HepG2 (cell line): ENCODE measurements around the gene DAPK1. TPM values are rescaled to one million over a fixed set of nuclear protein-coding genes. Genes with fewer than 3 reads are reported as not detected.
A peak's percentile ranks its signal among the peaks of the same experiment; 100 is the strongest.

Source experiments
- BRD4 ChIP-seq: sonication (generic); formaldehyde crosslinking; IDR thresholded peaks from 2 replicates; pipeline ENCODE4 v1.4.0; 2020; ENCODE audit warnings: missing genetic modification reagents
- CHCHD3 ChIP-seq: sonication (generic); formaldehyde crosslinking; IDR thresholded peaks from 2 replicates; pipeline ENCODE4 v1.8.0; 2022; ENCODE audit warnings: mild to moderate bottlenecking, missing genetic modification reagents, moderate library complexity
- DR1 ChIP-seq: sonication (generic); formaldehyde crosslinking; IDR thresholded peaks from 2 replicates; pipeline ENCODE4 v1.8.0; 2021; ENCODE audit warnings: mild to moderate bottlenecking, missing genetic modification reagents, inconsistent platforms
- GLI4 ChIP-seq: sonication (generic); formaldehyde crosslinking; IDR thresholded peaks from 2 replicates; pipeline ENCODE4 v1.5.1; 2020; ENCODE audit warnings: missing genetic modification reagents, mild to moderate bottlenecking, moderate library complexity, borderline replicate concordance
- KMT2A ChIP-seq: sonication (generic); formaldehyde crosslinking; IDR thresholded peaks from 2 replicates; pipeline ENCODE4 v1.4.0; 2020; ENCODE audit warnings: missing genetic modification reagents
- MNT ChIP-seq: fragments of 450-650 bp; IDR thresholded peaks from 2 replicates; pipeline ENCODE4 v1.6.1; 2016
- PCBP1 ChIP-seq: fragments of 200-400 bp; formaldehyde crosslinking; IDR thresholded peaks from 2 replicates; pipeline ENCODE4 v1.6.1; 2017; ENCODE audit warnings: mild to moderate bottlenecking, low read depth, low read length, borderline replicate concordance
- PLRG1 ChIP-seq: fragments of 450-650 bp; conservative IDR thresholded peaks from 2 replicates; pipeline ENCODE4 v1.6.1; 2016
- RBFOX2 ChIP-seq: fragments of 200-400 bp; formaldehyde crosslinking; IDR thresholded peaks from 2 replicates; pipeline ENCODE4 v1.6.1; 2017; ENCODE audit warnings: low read depth, mild to moderate bottlenecking, low read length
- REL ChIP-seq: sonication (generic); formaldehyde crosslinking; conservative IDR thresholded peaks from 2 replicates; pipeline ENCODE4 v1.8.0; 2022; ENCODE audit warnings: mild to moderate bottlenecking, missing genetic modification reagents, moderate library complexity
- TOPORS ChIP-seq: sonication (generic); formaldehyde crosslinking; IDR thresholded peaks from 2 replicates; pipeline ENCODE4 v1.8.0; 2023; ENCODE audit warnings: mild to moderate bottlenecking, missing genetic modification reagents
- YEATS4 ChIP-seq: sonication (generic); formaldehyde crosslinking; IDR thresholded peaks from 2 replicates; pipeline ENCODE4 v1.4.0; 2020; ENCODE audit warnings: missing genetic modification reagents, borderline replicate concordance
- ZFP1 ChIP-seq: IDR thresholded peaks from 2 replicates; pipeline ENCODE4 v1.6.1; 2016
- ZNF136 ChIP-seq: sonication (generic); formaldehyde crosslinking; IDR thresholded peaks from 2 replicates; pipeline ENCODE4 v1.8.1; 2022; ENCODE audit warnings: low read depth, mild to moderate bottlenecking, moderate library complexity, missing genetic modification reagents
- ZNF24 ChIP-seq: fragments of 450-650 bp; IDR thresholded peaks from 2 replicates; pipeline ENCODE4 v1.6.1; 2017; ENCODE audit warnings: antibody characterized with exemption, mild to moderate bottlenecking
- ZNF672 ChIP-seq: sonication (generic); formaldehyde crosslinking; IDR thresholded peaks from 2 replicates; pipeline ENCODE4 v1.8.1; 2022; ENCODE audit warnings: missing genetic modification reagents
- ZNF737 ChIP-seq: sonication (generic); formaldehyde crosslinking; IDR thresholded peaks from 2 replicates; pipeline ENCODE4 v1.5.0; 2020; ENCODE audit warnings: missing genetic modification reagents, mild to moderate bottlenecking, borderline replicate concordance
- ZNF883 ChIP-seq: sonication (generic); formaldehyde crosslinking; IDR thresholded peaks from 2 replicates; pipeline ENCODE4 v1.5.1; 2020; ENCODE audit warnings: mild to moderate bottlenecking, missing genetic modification reagents; ENCODE audit errors: not compliant biosample characterization
- polyA plus RNA-seq, 8 experiments: library from polyadenylated mRNA; depleted of rRNA in 3 of 8; stranded (reverse) in 7 of 8; unstranded in 1 of 8; fragments of >200 nt; fragmentation: Illumina TruSeq in 4 of 8; extraction: Trizol in 4 of 8; gene quantifications; 2 replicates each; pipeline versions ENCODE4 v1.2.1 to v1.2.3, GENCODE V29; 2011 to 2016; ENCODE audit warnings: low read depth in 4 of 8, missing spikeins in 1 of 8, mixed read lengths in 1 of 8; ENCODE audit not compliant: insufficient read depth in 1 of 8
- total RNA-seq, 5 experiments: library from RNA; depleted of rRNA; stranded (reverse); fragments of >200 nt; fragmentation: Illumina TruSeq; extraction: Trizol; gene quantifications; 2 replicates each; pipeline ENCODE4 v1.2.3, GENCODE V29; 2016; ENCODE audit warnings: low read depth in 1 of 5
- TF ChIP-seq, protein P1 (sequence below): sonication (generic); formaldehyde crosslinking; IDR thresholded peaks from 2 replicates; pipeline ENCODE4 v1.9.0; 2022; ENCODE audit warnings: low read depth, missing genetic modification reagents
- TF ChIP-seq, protein P2 (sequence below): sonication (generic); formaldehyde crosslinking; conservative IDR thresholded peaks from 2 replicates; pipeline ENCODE4 v1.4.0; 2020; ENCODE audit warnings: mild to moderate bottlenecking, missing genetic modification reagents, moderate library complexity
- TF ChIP-seq, protein P3 (sequence below): sonication (generic); formaldehyde crosslinking; IDR thresholded peaks from 2 replicates; pipeline ENCODE4 v1.4.0; 2020; ENCODE audit warnings: mild to moderate bottlenecking, missing genetic modification reagents

Gene DAPK1
- total and polyA plus RNA-seq, 2 of the 13 experiments (the other 11 are each of a cell fraction or from before 2014, with no cell fraction given), result 35.7 to 35.9 TPM

- TF ChIP-seq, protein P1, sequence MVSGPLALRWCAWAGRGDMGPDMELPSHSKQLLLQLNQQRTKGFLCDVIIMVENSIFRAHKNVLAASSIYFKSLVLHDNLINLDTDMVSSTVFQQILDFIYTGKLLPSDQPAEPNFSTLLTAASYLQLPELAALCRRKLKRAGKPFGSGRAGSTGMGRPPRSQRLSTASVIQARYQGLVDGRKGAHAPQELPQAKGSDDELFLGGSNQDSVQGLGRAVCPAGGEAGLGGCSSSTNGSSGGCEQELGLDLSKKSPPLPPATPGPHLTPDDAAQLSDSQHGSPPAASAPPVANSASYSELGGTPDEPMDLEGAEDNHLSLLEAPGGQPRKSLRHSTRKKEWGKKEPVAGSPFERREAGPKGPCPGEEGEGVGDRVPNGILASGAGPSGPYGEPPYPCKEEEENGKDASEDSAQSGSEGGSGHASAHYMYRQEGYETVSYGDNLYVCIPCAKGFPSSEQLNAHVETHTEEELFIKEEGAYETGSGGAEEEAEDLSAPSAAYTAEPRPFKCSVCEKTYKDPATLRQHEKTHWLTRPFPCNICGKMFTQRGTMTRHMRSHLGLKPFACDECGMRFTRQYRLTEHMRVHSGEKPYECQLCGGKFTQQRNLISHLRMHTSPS, result 0 out of 2 replicates have a peak, but pooled peaks have one; percentile 23
- TF ChIP-seq REL, result 0 out of 2 replicates have a peak, but pooled peaks have one; percentile 37
- TF ChIP-seq YEATS4 (CRISPR knock-in tag), result peak; percentile 82; the same call in 1 of the 2 replicates
- no peak for TF ChIP-seq PLRG1
- TF ChIP-seq ZNF24, result no peak
- TF ChIP-seq ZFP1 (CRISPR knock-in tag), result no peak
- 0 out of 2 replicates have a peak, but pooled peaks have one; percentile 59 for TF ChIP-seq DR1 (CRISPR knock-in tag)
- TF ChIP-seq PCBP1, result no peak
- TF ChIP-seq ZNF883, result peak; percentile 97
- peak; percentile 36; the same call in 1 of the 2 replicates for TF ChIP-seq KMT2A (CRISPR knock-in tag)
- TF ChIP-seq CHCHD3 (CRISPR knock-in tag), result peak; percentile 86
- TF ChIP-seq ZNF737 (CRISPR knock-in tag), result no peak
- peak; percentile 92 for TF ChIP-seq BRD4 (CRISPR knock-in tag)
- peak; percentile 90; the same call in 1 of the 2 replicates for TF ChIP-seq ZNF136 (CRISPR knock-in tag)
- TF ChIP-seq GLI4 (CRISPR knock-in tag), result peak; percentile 9; the same call in 1 of the 2 replicates
- TF ChIP-seq, protein P2, sequence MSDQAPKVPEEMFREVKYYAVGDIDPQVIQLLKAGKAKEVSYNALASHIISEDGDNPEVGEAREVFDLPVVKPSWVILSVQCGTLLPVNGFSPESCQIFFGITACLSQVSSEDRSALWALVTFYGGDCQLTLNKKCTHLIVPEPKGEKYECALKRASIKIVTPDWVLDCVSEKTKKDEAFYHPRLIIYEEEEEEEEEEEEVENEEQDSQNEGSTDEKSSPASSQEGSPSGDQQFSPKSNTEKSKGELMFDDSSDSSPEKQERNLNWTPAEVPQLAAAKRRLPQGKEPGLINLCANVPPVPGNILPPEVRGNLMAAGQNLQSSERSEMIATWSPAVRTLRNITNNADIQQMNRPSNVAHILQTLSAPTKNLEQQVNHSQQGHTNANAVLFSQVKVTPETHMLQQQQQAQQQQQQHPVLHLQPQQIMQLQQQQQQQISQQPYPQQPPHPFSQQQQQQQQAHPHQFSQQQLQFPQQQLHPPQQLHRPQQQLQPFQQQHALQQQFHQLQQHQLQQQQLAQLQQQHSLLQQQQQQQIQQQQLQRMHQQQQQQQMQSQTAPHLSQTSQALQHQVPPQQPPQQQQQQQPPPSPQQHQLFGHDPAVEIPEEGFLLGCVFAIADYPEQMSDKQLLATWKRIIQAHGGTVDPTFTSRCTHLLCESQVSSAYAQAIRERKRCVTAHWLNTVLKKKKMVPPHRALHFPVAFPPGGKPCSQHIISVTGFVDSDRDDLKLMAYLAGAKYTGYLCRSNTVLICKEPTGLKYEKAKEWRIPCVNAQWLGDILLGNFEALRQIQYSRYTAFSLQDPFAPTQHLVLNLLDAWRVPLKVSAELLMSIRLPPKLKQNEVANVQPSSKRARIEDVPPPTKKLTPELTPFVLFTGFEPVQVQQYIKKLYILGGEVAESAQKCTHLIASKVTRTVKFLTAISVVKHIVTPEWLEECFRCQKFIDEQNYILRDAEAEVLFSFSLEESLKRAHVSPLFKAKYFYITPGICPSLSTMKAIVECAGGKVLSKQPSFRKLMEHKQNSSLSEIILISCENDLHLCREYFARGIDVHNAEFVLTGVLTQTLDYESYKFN (CRISPR knock-in tag), result peak; percentile 33
- TF ChIP-seq, protein P3, sequence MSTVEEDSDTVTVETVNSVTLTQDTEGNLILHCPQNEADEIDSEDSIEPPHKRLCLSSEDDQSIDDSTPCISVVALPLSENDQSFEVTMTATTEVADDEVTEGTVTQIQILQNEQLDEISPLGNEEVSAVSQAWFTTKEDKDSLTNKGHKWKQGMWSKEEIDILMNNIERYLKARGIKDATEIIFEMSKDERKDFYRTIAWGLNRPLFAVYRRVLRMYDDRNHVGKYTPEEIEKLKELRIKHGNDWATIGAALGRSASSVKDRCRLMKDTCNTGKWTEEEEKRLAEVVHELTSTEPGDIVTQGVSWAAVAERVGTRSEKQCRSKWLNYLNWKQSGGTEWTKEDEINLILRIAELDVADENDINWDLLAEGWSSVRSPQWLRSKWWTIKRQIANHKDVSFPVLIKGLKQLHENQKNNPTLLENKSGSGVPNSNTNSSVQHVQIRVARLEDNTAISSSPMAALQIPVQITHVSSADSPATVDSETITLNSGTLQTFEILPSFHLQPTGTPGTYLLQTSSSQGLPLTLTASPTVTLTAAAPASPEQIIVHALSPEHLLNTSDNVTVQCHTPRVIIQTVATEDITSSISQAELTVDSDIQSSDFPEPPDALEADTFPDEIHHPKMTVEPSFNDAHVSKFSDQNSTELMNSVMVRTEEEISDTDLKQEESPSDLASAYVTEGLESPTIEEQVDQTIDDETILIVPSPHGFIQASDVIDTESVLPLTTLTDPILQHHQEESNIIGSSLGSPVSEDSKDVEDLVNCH (CRISPR knock-in tag), result no peak
- peak; percentile 91 for TF ChIP-seq RBFOX2
- no peak for TF ChIP-seq ZNF672 (CRISPR knock-in tag)
- no peak for TF ChIP-seq MNT
- TF ChIP-seq TOPORS, result no peak
Observed at GRCh38 chr9:87725900-87726709, 228.4 kb downstream of the DAPK1 start, which contains the start of gene CTSL (continued).
